H7 (cell line): Measurements from ENCODE around the gene EGLN3. TPM values are rescaled to one million over a fixed set of nuclear protein-coding genes. Genes with fewer than 3 reads are reported as not detected.

Experiments
- DNase-seq: peaks from one replicate; pipeline ENCODE4 v3.0.0; 2012
- H3K27me3 ChIP-seq: 2 replicates; pipeline ENCODE4 v1.6.0; 2011; ENCODE audit warnings: mild to moderate bottlenecking, low read length; ENCODE audit not compliant: control insufficient read depth, insufficient read depth
- H3K36me3 ChIP-seq: replicated peaks from 2 replicates; pipeline ENCODE4 v1.5.1; 2011; ENCODE audit warnings: low read length; ENCODE audit not compliant: control insufficient read depth, insufficient read depth
- H3K4me3 ChIP-seq: 2 replicates; pipeline ENCODE4 v1.5.1; 2011; ENCODE audit warnings: low read depth, mild to moderate bottlenecking, control low read depth, low read length, moderate library complexity; ENCODE audit not compliant: insufficient read depth
- total RNA-seq: library from RNA; depleted of rRNA; stranded (reverse); fragments of >200 nt; shearing (Covaris generic); gene quantifications from 2 replicates; pipeline ENCODE4 v1.2.3, GENCODE V29; 2014

EGLN3 gene
- total RNA-seq, 1 experiment from 2014 or later: 12.3 TPM

DNA sequence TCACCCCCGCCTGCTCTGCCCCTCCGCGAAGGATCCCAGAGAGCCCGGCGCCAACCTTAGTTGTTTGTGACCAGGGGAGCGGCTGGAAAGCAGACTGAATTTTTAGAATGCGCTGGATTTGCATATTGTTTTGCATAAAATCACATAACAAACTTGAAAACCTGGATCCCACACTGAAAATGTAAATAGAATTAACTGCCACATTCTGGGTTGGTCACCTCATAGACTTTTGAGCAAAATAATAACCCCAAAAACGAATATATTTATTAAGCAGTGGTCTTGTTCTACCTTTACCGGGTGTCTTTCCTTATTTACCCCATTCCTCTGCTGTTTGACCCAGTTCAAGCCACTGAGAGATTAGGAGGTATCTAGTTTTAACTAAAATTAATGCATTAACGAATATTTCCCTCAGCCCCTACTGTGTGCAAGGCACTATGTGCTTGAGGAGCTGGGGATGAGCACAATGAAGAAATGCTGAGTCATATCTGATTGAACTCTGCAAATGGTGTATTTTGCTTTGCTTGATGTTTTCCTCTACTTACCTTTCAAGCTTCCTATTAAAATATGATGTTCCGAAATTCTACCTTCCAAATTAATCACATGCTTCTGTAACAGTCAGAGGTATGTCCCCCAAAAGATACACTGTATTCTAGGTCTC, 438 bp upstream of the EGLN3 start:
- DNase-seq: no peak
- no peak overlapping the region for H3K4me3 ChIP-seq
- no peaks in the 10 kb centered on the region for H3K36me3 ChIP-seq
- H3K27me3 ChIP-seq: peaks cover 12% of the 10 kb centered on the region

- DNase-seq: no peak
- peak overlapping the region; percentile 70 for H3K4me3 ChIP-seq
- peaks cover 12% of the 10 kb centered on the region for H3K27me3 ChIP-seq
- no peaks in the 10 kb centered on the region for H3K36me3 ChIP-seq
Observed at GRCh38 chr14:33949411-33949893, 1.4 kb downstream of the EGLN3 start.

DNA sequence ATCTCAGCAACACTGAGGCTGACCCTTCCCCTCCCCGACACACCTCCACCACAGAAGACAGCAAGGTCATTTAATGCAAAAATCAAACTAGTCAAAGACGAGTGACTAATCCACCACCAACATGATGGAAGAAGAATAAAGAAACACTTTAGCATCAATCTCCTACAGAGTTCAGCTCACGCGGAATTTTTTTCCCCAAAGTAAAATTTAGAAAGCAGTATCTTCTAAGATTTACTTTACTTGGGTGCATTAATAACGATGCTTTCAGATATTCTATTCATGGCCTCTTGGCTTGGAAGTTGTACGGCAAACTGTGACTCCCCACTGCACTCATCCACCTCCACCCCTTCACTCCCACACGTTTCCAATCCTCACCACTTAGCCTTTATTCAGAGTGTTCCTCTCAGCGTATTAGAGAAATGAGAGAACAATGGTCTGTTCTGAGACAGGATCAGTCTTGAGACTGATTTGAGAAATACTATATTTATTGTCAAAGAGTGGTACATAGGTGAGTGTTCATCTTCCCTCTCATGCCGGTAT, 1.9 kb downstream of the EGLN3 start:
- peak overlapping the region; percentile 70 for H3K4me3 ChIP-seq
- H3K36me3 ChIP-seq: no peaks in the 10 kb centered on the region
- H3K27me3 ChIP-seq: peaks cover 12% of the 10 kb centered on the region
- DNase-seq: no peak

DNA sequence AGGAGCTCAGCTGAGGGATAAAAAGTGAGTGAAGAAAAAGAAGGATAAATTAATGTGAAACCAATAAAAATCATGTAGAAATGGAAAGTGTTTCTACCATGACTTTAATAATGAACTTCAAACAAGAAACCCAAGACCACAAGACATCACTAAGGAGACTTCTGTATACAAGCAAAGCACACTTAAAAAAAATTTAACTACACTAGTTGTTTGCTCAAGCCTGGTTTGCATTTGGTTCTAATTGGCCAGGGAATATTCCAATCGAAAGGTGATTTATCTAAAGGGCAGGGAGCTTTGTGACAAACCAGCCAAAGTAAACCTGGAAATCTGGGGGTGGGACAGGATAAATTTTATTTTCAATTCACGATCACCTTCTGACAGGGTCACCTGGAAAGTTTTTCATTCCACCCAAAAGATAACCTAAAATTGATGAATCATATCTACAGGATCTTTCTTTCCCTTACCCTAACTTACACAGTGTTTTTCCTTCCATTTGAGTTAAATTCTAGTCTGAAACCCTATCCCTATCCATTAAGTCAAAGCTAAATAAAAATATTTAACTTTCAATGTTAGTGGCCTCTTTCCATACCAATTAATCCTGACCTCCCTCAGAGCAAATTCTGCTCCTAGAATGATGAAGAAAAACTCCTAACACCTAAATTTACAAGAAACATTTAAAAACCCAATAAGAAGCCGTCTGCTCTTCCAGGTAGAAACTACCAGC, 2.6 kb downstream of the EGLN3 start:
- Histone ChIP-seq H3K4me3 (peak overlapping the region; percentile 70), H3K36me3 (no peaks in the 10 kb centered on the region), H3K27me3 (peaks cover 12% of the 10 kb centered on the region)
- DNase-seq: no peak

DNA sequence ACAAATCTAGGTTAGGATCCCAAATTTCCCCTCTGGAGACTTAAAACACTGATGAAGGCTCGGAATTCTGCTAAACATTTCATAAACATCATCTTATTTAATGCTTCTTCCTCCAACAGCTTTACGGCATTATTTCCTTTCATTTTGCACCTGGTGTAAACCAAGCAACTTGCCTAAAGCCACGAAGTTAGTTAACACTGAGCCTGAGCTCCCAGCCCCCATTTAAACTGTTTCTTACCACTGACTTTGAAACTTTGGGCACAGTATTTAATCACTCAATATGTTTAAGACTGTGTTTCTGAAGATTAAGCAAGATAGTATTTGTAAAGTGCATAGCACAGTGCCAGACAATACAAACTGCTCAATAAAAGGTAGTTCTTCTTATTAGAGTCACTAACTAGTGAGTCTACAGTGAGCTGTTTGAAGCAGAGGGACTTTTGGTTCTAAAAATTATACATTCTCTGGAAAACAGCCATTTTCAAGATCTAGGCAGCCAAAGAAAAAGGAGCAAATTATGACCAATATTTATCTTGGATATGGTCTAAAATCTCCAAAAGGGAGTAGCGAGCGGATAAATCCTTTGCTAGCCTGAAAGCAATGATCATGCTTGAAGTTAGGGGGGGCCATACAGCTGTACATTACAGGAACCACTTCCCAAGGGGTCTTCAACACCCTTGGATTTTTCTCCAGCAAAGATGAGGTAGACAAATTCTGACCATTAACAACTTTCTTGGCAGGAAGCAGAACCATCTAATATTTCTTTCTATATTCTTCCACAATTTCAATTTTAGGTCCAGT, 4.0 kb downstream of the EGLN3 start:
- peaks cover 12% of the 10 kb centered on the region for H3K27me3 ChIP-seq
- no peaks in the 10 kb centered on the region for H3K36me3 ChIP-seq
- no peak overlapping the region for H3K4me3 ChIP-seq
- DNase-seq: no peak

DNA sequence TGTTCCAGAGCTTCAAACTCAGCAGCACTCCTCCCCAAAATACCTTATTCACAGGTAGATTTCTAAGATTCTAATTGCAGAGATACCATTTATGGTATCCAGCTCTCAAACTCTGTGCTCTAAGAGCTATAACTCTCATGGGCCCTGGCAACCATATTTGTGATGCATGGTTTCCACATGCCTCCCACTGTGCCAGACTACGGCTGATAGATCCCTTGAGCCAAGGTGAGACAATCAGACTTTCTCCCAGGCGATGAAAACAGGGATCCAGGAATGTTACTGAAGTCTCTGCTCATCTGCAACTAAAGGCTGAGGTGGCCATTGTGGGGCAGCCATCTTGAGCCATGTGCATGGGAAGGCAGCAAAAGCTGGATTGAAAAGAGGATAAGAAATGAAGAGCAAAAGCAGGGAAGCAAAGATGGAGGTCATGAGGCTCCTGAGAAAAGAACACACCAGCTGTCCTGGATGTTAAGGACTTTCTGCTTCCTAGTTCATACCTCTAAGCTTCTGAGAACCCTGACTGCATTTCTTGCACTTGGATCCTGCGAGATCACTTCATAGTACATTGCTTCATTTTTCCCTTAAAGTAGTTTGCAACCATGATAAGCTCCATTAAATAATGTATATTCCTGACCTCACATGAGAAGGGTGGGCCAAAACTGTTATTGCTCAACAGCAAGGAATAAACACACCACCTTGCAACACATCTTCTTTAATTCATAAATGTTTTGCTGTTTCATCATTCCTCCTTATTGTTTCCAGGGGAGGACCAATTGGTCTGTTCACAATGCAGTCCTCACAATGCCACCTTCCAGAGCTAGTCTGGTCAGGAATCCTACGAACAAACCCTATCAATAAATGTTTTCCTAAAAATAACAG, 5.4 kb downstream of the EGLN3 start:
- no peaks in the 10 kb centered on the region for H3K36me3 ChIP-seq
- H3K27me3 ChIP-seq: peaks cover 12% of the 10 kb centered on the region
- no peak for DNase-seq
- no peak overlapping the region for H3K4me3 ChIP-seq

DNA sequence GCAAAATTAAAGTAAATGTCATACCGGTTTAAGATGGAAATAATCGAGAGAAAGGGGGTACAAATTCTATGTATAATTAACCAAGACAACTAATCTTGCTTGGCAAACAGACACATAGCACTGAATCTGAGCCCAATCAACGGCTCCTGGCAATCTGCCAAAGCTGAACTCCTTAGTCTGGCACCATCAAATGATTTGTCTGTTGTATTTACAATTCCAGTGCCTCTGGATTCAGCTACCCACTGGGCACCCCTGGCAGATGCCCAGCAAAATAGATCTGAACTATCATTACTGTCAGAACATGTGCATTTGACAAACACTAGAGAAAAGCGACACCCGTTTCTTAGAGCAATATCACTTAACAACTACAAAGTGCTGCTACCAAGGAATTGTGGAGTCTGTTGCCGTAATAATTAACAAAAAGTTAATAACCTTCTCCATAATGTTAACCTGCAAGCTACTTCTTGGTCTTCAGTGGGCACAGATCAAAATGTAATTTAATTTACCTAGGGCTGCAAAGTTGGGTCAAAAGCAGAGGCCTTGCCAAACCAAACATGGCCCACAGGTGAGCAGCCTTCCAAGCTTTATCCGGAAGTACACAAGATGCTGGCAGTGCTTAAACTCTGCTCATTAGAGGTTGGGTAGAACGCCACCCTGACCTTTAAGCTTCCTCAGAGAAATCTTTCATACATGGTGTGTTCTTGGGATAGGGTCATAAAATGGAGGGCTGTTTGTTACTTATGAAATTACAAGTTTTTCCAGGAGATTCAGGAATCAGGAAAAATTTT, 7.6 kb downstream of the EGLN3 start:
- DNase-seq: no peak

DNA sequence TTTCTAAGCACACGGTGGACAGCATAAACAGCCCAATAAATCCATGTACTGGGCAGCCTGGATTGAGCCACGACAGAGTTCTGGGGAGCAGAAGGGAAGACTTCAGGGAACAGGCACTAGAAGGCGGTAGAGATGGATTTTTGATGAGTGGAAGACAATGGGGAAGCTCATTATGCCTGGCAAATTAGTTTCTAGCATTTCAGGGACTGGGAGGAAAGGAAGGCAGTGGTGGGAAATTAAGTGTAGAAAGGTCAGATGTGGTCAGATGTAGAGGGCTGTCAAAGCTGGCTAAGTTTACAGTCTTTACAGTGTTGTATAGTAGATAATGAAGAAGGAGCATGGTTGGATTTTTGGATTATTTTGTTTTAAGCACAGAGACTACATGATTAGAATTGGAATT, 9.2 kb downstream of the EGLN3 start:
- no peak overlapping the region for H3K4me3 ChIP-seq
- no peak for DNase-seq

More for the DNA sequence above, 7.6 kb downstream of the EGLN3 start:
- no peak overlapping the region for H3K4me3 ChIP-seq
- no peaks in the 10 kb centered on the region for H3K27me3 ChIP-seq
- H3K36me3 ChIP-seq: no peaks in the 10 kb centered on the region

DNA sequence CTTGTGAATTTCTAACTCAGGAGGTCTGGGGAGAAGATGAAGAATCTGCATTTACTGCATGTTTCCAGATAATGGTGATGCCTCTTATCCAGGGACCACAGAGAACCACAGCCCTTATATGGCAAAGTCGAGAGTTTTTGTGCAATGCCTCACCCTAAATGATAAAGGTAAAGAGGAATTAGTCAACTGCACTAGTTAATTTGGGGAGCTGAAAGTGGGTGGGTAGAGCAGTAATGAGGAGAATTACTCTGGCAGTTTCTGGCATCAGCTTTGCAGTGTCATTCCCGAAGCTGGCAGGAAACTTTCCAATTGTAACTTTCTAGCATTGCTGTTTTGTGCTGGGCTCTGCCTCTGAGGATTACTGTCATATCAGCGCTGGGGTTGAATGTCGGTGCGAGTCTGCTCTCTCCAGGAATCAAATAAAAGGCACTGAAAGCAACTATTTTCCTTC, 10.3 kb downstream of the EGLN3 start:
- Histone ChIP-seq H3K27me3 (no peaks in the 10 kb centered on the region), H3K4me3 (no peak overlapping the region)

More for the DNA sequence above, 9.2 kb downstream of the EGLN3 start:
- Histone ChIP-seq H3K36me3 (no peaks in the 10 kb centered on the region), H3K27me3 (no peaks in the 10 kb centered on the region)

GRCh38 chr14:33938131-33938949, 12.5 kb downstream of the EGLN3 start:
- Histone ChIP-seq H3K27me3 (no peaks in the 10 kb centered on the region), H3K4me3 (peak overlapping the region; percentile 6; the same call in 1 of the 2 replicates), H3K36me3 (no peaks in the 10 kb centered on the region)
- DNase-seq: peak; percentile 72

More for the DNA sequence above, 10.3 kb downstream of the EGLN3 start:
- DNase-seq: no peak
- no peaks in the 10 kb centered on the region for H3K36me3 ChIP-seq

- no peak for DNase-seq
- Histone ChIP-seq H3K36me3 (no peaks in the 10 kb centered on the region), H3K27me3 (no peaks in the 10 kb centered on the region), H3K4me3 (no peak overlapping the region)
Observed at GRCh38 chr14:33936391-33936790, 14.5 kb downstream of the EGLN3 start.

DNA sequence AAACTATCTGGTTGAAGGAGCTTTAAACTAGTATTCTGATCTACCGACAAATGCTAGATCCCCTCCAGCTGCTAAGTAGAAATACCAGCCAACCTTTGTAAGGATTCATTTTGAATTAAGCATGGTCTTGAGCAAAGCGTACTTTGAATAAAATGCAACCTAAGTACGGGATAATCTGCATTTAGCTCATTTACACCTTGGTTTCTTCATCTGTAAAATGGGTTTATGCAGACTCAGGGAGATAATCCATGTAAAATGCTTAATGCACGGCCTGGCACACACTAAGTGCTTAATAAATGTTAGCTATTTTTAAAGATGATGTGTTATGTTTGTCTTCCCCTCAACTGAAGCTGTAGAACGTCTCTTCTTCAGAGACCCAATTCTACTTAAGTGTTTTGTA, 15.9 kb downstream of the EGLN3 start:
- Histone ChIP-seq H3K4me3 (no peak overlapping the region), H3K27me3 (no peaks in the 10 kb centered on the region), H3K36me3 (no peaks in the 10 kb centered on the region)
- no peak for DNase-seq
